Right ventricle myocardium inferior (tissue), 1 donor: ENCODE measurements around the gene CSF1. TPM values are rescaled to one million over a fixed set of nuclear protein-coding genes. Genes with fewer than 3 reads are reported as not detected.

ENCODE experiments used
- ATAC-seq: fragments of 200-7000 bp; cut with Tn5 transposase; one replicate; pipeline ENCODE4 v1.9.1; 2020; ENCODE audit warnings: mild to moderate bottlenecking, moderate library complexity
- DNase-seq: peaks from one replicate; pipeline ENCODE4 v3.0.0; 2021; ENCODE audit errors: missing footprints
- intact Hi-C: fragments of 100-400 bp; cut with DNase I; formaldehyde crosslinking; loops from one replicate; pipeline ENCODE4 v1.11.0; 2022
- total RNA-seq: library from RNA; stranded (reverse); fragmentation: NEBNext Ultra II Directional; extraction: Animal tissue kit (Norgen Biotek cat#: 25700); gene quantifications from one replicate; pipeline ENCODE4 v1.2.1, GENCODE V29; 2021
- donor health status: DM: no; HTN: yes; CAD: no; lungs with severe emphysema.

Gene CSF1
- total RNA-seq, 1 donor from 2014 or later: 19.0 TPM

DNA sequence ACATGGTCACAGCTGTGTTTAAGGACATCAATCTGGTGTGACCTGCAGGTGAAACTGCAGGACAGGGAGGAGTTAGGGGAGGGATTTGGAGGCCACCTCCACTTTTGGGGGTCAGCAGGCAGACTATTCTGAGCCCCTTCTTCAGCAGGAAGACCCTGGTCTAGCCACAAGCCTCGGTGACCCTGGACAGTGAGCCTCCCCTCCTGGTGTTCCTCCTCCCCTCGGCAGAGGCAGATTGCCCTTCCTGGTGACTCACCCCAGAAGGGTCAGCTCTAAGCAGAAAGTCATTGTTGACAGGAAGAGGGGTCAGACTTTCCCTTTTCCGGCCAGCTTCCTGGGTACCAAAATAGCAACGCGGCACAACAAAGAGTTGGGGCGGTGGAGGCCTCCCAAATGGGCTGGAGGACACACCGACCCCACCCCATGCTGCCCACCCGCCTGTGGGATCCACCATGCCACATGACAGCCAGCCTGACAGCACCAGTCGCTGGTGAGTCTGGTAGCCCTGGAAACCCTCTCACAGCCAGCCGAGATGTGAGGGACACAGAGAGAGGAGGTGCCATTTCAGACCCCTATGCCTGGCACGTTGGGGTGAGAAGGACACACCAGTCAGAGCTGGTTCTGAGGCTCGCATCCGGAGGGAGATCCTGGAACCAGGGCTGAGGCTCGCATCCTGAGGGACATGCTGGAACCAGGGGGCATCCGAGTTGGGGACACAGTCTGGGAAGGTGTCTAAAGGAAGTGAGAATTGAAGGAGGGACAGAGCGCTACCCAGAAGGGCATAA, 14.7 kb upstream of the CSF1 start:
- ATAC-seq (no peak), DNase-seq (no peak)
- intact Hi-C loops: loop anchor here (1.0 kb wide), 1 partner anchor 103 kb away; no protein-coding TSS in a partner anchor

DNA sequence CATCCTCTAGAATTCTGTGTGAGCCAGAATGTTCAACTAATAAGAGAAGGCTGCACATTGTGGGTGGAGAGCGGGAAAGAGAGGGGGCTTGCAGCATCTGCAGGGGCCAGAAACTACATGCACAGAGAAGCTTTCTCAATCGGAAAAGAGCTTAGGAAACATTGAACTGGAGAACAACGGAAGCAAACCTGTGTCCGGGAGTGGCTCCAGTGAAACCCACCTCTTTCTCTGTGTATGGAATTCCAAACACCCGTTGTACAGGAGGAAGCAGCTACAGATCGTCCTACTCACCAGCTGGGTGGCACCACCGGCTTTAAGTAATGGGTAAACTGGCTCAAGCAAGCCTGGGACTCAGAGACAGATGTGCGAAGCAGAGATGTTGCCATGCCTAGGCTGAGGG, 14.0 kb upstream of the CSF1 start:
- intact Hi-C loops: loop anchor here (1.0 kb wide), 1 partner anchor 103 kb away; no protein-coding TSS in a partner anchor
- no peak for ATAC-seq

DNA sequence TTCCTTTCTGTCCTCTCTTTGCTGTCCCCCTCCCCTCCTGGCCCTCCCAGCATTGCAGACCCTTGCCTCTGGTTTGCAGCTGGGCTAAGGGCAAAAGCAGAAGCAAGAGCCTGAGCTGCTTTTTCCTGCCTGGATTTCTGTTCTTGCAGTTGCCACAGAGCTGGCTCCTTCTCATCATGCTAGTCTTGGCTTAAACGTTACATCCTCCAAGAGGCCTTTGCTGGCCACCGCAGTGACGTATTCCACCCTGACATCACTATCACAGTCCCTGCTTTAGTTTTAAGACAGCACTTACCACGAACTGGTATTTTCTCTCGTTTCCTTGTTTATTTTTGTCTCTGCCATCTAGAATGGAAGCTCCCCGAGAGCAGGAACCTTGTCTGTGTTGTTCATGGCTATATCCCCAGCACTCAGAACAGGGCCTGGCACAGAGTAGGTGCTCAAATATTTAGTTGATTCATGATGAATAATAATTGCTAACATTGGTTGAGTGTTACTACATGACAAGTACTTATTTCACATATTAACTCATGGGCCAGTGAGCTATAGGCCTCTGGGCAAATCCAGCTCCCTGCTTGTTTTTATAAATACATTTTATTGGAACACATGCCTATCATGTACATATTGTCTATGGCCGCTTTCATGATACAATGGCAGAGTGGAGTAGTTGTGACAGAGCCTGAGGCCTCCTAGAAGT, 13.2 kb upstream of the CSF1 start:
- ATAC-seq: no peak
- no peak for DNase-seq
- intact Hi-C loops: no loop called here

More for the DNA sequence above, 14.0 kb upstream of the CSF1 start:
- no peak for DNase-seq

DNA sequence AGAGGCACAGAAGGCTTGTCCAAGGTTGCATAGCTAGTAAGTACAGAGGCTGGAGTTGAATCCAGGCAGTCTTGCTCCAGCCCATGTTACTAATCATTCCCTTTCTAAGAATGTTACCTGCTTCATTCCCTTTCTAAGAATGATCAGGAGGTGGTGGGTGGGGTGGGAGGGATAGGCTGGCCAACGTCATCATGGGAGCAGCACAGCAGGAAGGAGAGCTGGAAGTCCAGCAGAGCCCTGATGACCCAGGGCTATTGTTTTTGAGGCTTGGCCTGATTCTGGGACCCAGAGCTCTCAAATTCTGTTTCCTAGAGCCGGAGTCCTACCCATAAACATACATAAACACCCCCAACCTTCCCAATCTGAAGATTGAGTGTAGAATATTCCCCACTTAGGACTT, 11.8 kb upstream of the CSF1 start:
- DNase-seq: no peak
- intact Hi-C loops: no loop called here
- ATAC-seq: no peak

DNA sequence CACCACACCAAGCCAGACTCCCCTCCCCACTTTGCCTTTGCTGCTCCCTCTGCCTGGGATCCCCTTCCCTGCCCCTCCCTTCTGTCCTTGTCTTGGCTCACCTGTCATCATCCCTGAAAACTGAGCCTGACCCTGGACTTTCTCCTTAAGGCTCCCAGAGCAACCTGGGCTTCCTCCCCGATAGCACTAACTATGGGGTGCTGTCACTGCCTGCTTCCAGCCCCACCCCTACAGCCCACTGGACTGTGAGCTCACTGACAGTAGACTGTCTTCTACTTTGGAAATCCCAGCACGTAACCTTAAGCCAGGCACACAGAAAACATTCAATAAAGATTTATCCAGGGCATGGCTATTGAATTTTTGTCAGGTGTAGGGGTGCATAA, 9.5 kb upstream of the CSF1 start:
- intact Hi-C loops: no loop called here
- DNase-seq (no peak), ATAC-seq (no peak)

DNA sequence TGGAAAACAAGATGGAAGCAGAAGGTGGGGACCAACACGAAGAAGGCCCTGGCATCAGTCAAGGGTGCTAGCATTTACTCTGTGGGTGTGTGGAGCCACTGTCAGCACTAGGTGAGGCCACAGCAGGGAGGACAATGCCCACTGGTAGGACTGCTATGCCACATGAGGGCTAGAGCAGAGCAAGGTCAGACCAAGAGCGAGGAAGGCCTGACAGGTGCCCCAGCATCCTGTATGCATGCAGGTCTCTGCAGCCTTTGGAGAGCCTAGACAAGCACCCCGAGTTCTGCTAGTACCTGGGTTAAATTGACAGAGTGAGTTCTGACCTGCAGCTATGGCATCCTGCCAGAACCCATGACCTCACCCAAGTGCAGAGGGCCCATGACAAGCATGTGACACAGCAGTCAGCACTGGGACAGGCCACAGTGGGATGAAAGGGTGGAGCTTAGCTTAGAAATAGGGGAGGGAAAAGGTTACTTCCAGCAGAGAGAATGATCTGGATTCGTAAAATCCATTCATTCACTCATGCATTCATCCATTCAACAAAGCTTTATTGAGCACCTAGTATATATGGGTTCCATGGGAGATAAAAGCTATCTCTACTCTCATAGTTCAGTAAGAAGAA, 9.0 kb upstream of the CSF1 start:
- intact Hi-C loops: no loop called here
- DNase-seq (no peak), ATAC-seq (peak; percentile 53)

DNA sequence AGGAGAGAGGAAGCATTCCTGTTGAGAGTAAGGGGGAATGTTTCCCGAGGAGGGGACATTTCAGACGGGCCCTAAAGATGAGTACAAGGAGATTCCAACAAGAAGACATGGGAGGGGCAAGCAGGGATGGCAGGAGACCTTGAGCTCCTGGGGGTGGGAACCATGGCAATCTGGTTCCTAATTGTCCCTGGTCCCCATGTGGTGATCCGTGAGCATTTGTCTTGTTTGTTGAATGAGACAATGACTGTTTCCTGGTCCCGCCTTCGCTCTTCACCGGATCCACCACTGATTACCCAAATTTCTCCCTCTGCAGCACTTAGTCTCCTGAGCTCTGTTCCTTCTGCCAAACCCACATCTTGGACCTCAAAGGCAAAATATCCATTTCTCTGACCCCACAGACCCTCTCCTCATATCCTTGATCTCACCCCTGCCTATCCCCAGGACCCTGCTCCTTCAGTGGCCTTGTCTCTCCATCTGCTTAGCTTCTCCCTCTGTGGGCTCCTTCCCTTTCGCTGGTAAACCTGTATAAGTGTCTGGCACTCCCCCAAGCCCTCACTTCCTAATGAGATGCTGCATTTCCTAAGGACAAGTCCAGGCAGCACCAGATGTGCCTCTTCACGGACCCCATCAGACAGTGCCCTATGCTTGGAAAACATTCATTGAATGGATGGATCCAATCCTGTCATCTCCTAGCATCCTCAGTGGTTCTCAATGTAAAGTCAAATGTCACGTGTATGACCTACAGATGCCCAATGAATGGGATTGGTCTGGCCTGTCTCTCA, 8.3 kb upstream of the CSF1 start:
- intact Hi-C loops: no loop called here
- no peak for ATAC-seq
- DNase-seq: no peak

DNA sequence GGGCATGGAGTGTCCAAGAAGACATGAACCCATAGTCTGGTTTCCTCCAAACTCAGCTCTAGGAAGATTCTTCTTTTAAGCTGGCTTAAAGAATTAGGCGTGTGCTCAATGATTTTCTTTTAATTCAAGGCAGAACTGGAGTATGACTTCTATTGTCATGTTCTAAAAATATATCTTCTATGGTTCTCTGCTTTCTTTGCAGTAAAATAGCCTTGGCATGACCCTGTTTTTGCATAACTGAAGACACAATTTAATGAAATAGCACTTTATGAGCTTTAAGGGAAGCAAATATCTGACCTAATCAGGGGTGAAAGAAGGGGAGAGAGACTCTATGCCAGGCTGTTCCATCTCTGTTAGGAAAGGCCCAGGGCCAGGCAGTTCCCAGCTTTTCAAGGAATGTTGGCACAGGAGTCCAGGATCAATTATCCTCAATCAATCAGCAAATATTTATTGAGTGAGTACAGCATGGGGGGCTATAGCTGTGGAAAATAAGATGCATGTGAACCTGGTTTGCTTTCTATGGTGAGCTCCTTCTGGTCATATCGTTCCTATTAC, 7.2 kb upstream of the CSF1 start:
- intact Hi-C loops: no loop called here
- ATAC-seq: no peak
- no peak for DNase-seq

DNA sequence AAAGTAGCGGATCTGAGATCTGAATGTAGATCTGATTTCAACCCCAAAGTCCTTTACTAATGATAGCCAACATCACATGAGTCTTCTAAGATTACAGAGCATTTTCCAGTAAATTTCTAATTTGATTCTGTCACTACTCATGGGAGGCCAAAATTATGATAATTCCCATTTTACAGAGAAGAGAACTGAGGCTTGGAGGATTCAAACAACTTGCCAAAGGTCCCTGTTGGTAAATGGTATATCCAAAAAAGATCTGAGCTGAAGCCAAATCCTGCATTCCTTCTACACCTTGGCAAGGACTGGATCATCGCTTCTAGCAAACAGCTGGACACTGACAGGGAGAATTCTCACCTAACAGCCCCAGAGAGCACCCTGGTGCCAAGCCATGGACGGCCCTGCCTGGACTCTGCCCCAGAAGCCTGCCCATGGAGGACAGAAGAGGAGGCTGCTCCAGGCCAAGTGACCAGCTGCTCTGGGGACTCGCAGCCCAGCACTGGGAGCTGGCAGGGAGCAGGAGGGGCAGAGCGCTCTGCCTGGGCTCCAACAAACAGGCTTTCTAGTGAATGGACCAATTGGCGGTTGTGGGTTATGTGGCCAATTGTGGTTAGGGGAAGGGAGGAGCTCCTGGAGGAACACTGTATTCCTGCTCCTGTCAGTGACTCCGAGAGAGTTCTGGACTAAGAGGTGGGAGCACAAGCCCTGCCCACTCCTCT, 6.4 kb upstream of the CSF1 start:
- DNase-seq (peak; percentile 65), ATAC-seq (no peak)
- intact Hi-C loops: no loop called here

DNA sequence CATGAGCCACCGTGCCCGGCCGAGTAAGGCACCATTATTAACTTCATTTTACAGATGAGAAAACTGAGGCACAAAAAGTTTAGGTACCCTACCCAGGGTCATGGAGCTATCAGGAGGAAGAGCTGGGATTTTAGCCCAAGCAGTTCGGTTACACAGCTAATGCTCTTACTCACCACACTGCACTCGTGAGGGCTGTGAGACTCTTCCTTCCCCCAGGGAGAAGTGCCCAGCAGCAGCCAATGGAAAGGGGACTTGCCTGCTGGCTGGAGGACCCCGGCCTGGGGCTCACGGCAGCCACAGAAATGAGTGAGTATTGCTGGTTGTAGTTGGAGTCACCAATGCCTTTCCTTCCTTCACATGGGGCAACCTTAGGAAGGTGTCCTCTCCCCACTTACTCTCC, 5.2 kb upstream of the CSF1 start:
- intact Hi-C loops: no loop called here
- no peak for DNase-seq

DNA sequence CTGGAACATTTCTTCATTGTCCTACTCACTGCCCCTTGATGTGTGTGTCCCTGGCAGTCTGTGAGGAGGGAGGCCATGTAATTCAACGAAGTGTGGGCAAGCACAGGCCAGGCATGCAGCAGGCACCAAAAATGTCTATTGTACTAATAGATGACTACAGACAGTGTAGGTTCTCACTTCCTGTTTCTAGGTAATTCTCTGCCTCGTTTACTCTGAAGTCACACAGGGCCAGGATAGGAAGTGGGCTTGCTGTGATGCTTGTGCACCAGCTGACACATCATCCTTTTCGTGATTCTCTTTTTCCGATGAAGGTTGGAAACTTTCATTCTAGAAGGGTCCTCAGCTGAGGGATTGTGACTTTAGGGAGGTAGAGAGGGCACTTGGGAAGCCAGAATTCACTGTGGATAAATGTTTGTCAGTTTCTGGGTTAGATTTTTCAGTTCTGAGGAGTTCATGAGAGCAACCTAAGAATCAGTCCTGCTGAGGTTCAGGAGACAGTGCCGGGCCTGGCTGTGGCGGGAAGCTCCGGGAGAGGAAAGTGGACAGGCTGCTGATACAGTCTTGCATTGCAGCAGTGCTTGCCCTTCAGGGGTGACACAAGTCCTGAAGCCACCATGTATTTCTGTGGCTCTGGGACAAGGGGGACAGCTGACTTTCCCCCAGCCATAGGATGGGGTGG, 4.3 kb upstream of the CSF1 start:
- no peak for ATAC-seq
- intact Hi-C loops: no loop called here
- no peak for DNase-seq

More for the DNA sequence above, 5.2 kb upstream of the CSF1 start:
- no peak for ATAC-seq

DNA sequence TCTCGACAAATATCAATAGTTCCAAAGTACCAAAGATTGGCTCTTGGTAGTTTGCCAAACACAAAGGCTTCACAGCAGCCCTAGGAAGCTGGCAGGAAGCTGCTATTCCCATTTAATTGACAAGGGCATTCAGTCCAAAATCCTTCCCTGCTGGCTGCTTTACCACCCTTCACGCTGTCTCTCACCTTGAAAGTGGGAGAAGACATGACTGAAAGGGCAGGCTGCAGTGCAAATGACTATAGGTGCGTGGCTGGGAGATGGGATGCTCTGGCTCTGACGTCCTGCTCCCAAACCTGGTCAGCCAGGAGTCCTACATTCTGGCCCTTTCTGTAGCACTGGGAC, 3.8 kb upstream of the CSF1 start:
- DNase-seq (no peak), ATAC-seq (no peak)
- intact Hi-C loops: no loop called here

DNA sequence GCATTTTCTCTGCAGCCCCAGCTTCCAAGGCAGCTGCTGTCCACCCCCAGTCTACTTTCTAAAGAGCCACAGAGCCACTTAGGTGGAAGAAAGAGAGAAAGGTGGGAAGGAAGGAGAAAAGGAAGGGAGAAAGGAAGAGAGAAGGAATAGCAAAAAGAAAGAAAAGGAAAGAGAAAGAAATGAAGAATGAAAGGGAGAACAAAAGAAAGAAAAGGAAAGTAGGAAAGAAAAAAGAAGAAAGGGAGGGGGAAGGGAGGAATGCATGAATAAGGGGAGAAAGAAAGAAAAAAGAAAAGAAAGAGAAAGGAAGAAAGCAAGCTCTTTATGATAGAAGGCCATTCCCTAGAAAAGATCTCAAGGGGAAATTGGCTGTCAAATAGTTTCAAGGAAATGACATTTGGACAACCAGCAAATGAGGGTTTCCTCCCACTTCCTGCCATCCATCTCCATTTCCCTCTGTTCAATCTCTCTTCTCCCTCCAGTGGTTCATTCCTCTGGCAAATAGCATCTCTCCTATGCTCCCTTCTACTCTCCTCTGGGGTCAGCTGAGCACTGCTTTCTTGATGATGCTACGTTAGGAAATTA, 3.4 kb upstream of the CSF1 start:
- intact Hi-C loops: no loop called here
- DNase-seq (no peak), ATAC-seq (no peak)

DNA sequence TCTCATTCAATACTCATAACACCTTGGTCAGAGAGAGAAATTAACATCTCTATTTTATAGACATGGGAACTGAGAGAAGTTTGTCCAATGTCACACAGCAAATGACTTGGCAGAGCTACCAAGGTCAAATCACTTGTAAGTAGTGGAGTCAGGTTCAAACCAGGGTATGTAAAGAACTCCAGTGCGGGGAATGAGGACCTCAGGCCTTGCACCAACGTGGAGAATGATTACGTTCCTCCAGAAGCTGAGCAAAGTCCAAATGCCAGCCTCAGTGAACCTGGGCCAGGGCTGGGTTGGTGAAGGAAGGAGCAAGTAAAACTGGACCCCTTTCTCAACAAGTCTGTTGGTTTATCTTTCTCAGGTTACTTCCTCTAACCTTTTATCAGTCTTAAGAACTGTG, 1.8 kb upstream of the CSF1 start:
- ATAC-seq (no peak), DNase-seq (no peak)
- intact Hi-C loops: no loop called here

DNA sequence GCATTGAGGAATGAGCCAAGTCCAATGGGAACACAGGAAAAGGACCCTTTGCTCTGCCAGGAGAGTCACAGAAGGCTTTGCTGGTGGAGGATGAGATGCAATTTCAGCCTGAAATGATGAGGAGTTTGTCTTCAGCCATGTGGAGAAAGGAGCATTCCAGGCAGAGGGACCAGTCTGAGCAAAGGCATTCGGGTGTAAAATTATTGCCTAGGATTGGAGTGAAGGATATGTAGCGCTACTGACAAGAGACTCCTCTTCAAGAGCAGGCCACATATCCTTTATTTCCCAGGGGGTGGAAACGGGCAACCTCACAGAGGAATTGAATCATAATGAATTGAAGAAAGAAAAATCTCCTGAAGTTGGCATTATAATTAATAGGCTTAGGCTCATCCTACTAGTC, 1.1 kb upstream of the CSF1 start:
- DNase-seq (no peak), ATAC-seq (no peak)
- intact Hi-C loops: no loop called here

DNA sequence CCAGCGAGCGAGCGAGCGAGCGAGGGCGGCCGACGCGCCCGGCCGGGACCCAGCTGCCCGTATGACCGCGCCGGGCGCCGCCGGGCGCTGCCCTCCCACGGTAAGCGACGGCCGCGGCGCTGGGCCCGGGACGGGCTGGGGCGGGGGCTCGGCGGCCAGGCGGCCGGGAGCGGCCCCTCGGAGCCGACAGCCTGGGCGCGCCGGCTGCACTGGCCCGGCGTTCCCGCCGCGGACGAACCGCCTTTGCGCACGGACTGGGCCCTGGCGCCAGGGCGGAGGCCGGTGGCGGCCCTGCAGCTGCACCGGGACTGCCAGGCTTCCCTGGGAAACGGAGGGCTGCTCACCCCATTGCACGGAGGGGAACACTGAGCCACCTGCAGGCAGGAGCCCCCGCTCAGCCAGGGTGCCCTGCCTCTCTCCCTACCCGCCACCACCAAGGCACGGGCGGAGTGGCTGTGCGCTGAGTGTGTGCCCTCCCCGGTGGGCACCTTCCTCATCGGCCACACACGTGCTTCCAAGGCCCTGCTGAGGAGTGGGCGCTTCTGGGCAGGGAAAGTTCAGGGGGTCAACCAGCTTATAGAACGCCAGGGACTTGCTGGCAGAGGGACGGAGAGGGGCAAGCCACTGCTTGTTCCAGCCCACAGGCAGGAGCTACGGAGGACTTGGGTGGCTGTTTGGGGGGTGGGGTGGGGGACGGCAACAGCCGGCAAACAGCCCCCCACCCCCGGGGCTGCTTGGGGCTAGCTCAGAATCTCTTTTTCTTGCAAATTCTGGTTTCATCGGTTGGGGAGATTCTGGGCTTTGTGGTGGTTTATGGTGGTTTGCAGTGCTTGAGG, 532 bp downstream of the CSF1 start:
- DNase-seq (no peak), ATAC-seq (no peak)
- intact Hi-C loops: loop anchor here (5.0 kb wide), 4 partner anchors 34 to 119 kb away; partner anchors contain the start of gene AHCYL1
